Activated T-cell treated with anti-CD3 and anti-CD28 coated beads, Interleukin-2, amount 50 U/mL, for 24 hours (primary cell): ENCODE data around the gene ITK.
"Not testable (repeated sequence)": the region's sequence is repeated elsewhere in the genome, so short reads cannot be mapped to it uniquely, and the experiment has no call there.

Experiments
- DNase-seq: peaks from one replicate; pipeline ENCODE4 v3.0.0-alpha.2; 2020
- H3K27ac Mint-ChIP-seq: 2 replicates; pipeline ENCODE4 v1.8.0; 2020; ENCODE audit warnings: mild to moderate bottlenecking, mixed read lengths
- H3K27me3 Mint-ChIP-seq: 2 replicates; pipeline ENCODE4 v1.8.0; 2020; ENCODE audit warnings: mixed read lengths
- H3K36me3 Mint-ChIP-seq: 2 replicates; pipeline ENCODE4 v1.8.0; 2020; ENCODE audit warnings: low read depth, mixed read lengths
- H3K4me1 Mint-ChIP-seq: 2 replicates; pipeline ENCODE4 v1.8.0; 2020; ENCODE audit warnings: low read depth, mixed read lengths
- H3K4me3 Mint-ChIP-seq: 2 replicates; pipeline ENCODE4 v1.8.0; 2020; ENCODE audit warnings: mild to moderate bottlenecking, moderate library complexity, mixed read lengths
- H3K9me3 Mint-ChIP-seq: 2 replicates; pipeline ENCODE4 v1.8.0; 2020; ENCODE audit warnings: mixed read lengths

ITK gene

GRCh38 chr5:157233515-157233914 is 52.9 kb downstream of the ITK start:
- H3K27ac Mint-ChIP-seq, result peak overlapping the region; percentile 89
- H3K4me1 Mint-ChIP-seq, result peaks cover 79% of the 10 kb centered on the region
- H3K36me3 Mint-ChIP-seq, result peaks cover 97% of the 10 kb centered on the region
- no peaks in the 10 kb centered on the region for H3K9me3 Mint-ChIP-seq
- DNase-seq, result no peak
- no peaks in the 10 kb centered on the region for H3K27me3 Mint-ChIP-seq
- no peak overlapping the region for H3K4me3 Mint-ChIP-seq

GRCh38 chr5:157236423-157236822 is 55.8 kb downstream of the ITK start:
- Mint-ChIP-seq H3K27ac (peak overlapping the region; percentile 81), H3K27me3 (no peaks in the 10 kb centered on the region), H3K36me3 (peaks cover 97% of the 10 kb centered on the region), H3K4me1 (peaks cover 77% of the 10 kb centered on the region), H3K4me3 (no peak overlapping the region), H3K9me3 (no peaks in the 10 kb centered on the region)
- DNase-seq, result no peak

GRCh38 chr5:157241483-157241882 is 60.8 kb downstream of the ITK start:
- H3K36me3 Mint-ChIP-seq, result peaks cover 99% of the 10 kb centered on the region
- DNase-seq, result no peak
- H3K4me3 Mint-ChIP-seq, result no peak overlapping the region
- no peaks in the 10 kb centered on the region for H3K27me3 Mint-ChIP-seq
- H3K27ac Mint-ChIP-seq, result peak overlapping the region; percentile 84
- H3K9me3 Mint-ChIP-seq, result no peaks in the 10 kb centered on the region
- peaks cover 85% of the 10 kb centered on the region for H3K4me1 Mint-ChIP-seq

GRCh38 chr5:157244704-157245103 is 64.1 kb downstream of the ITK start:
- not testable (repeated sequence) for DNase-seq, H3K27me3 Mint-ChIP-seq, H3K4me3 Mint-ChIP-seq, H3K9me3 Mint-ChIP-seq
- H3K36me3 Mint-ChIP-seq, result peaks cover 99% of the 10 kb centered on the region
- H3K4me1 Mint-ChIP-seq, result peaks cover 93% of the 10 kb centered on the region
- peak overlapping the region; percentile 84 for H3K27ac Mint-ChIP-seq

- Mint-ChIP-seq H3K36me3 (peaks cover 99% of the 10 kb centered on the region), H3K4me1 (peaks cover 94% of the 10 kb centered on the region), H3K4me3 (no peak overlapping the region)
Observed at GRCh38 chr5:157245476-157245875, 64.8 kb downstream of the ITK start.

GRCh38 chr5:157245886-157246285 is 65.2 kb downstream of the ITK start:
- Mint-ChIP-seq H3K9me3 (no peaks in the 10 kb centered on the region), H3K27ac (peak overlapping the region; percentile 93), H3K4me1 (peaks cover 96% of the 10 kb centered on the region)

More at GRCh38 chr5:157245476-157245875, 64.8 kb downstream of the ITK start:
- H3K27me3 Mint-ChIP-seq, result no peaks in the 10 kb centered on the region
- H3K27ac Mint-ChIP-seq, result peak overlapping the region; percentile 93
- no peak for DNase-seq
- H3K9me3 Mint-ChIP-seq, result no peaks in the 10 kb centered on the region

GRCh38 chr5:157247267-157247666 is 66.6 kb downstream of the ITK start:
- Mint-ChIP-seq H3K4me1 (peaks cover 98% of the 10 kb centered on the region), H3K4me3 (peak overlapping the region; percentile 38)

More at GRCh38 chr5:157245886-157246285, 65.2 kb downstream of the ITK start:
- Mint-ChIP-seq H3K27me3 (no peaks in the 10 kb centered on the region), H3K4me3 (no peak overlapping the region), H3K36me3 (peaks cover 99% of the 10 kb centered on the region)
- DNase-seq, result no peak

GRCh38 chr5:157248821-157249470 is 68.3 kb downstream of the ITK start:
- no peaks in the 10 kb centered on the region for H3K9me3 Mint-ChIP-seq
- no peak for DNase-seq
- H3K27ac Mint-ChIP-seq, result peak overlapping the region; percentile 93
- H3K27me3 Mint-ChIP-seq, result no peaks in the 10 kb centered on the region
- H3K4me3 Mint-ChIP-seq, result peak overlapping the region; percentile 53
- H3K36me3 Mint-ChIP-seq, result peaks cover 100% of the 10 kb centered on the region
- peaks cover 98% of the 10 kb centered on the region for H3K4me1 Mint-ChIP-seq

More at GRCh38 chr5:157247267-157247666, 66.6 kb downstream of the ITK start:
- Mint-ChIP-seq H3K36me3 (peaks cover 100% of the 10 kb centered on the region), H3K27me3 (no peaks in the 10 kb centered on the region), H3K27ac (peak overlapping the region; percentile 93), H3K9me3 (no peaks in the 10 kb centered on the region)
- DNase-seq, result no peak

GRCh38 chr5:157252711-157253465 is 72.2 kb downstream of the ITK start:
- peak overlapping the region; percentile 64 for H3K4me3 Mint-ChIP-seq
- DNase-seq, result peak; percentile 66

GRCh38 chr5:157253547-157253946 is 72.9 kb downstream of the ITK start:
- peaks cover 95% of the 10 kb centered on the region for H3K4me1 Mint-ChIP-seq
- no peak for DNase-seq
- peaks cover 85% of the 10 kb centered on the region for H3K36me3 Mint-ChIP-seq
- H3K9me3 Mint-ChIP-seq, result no peaks in the 10 kb centered on the region
- no peaks in the 10 kb centered on the region for H3K27me3 Mint-ChIP-seq
- peak overlapping the region; percentile 98 for H3K27ac Mint-ChIP-seq
- peak overlapping the region; percentile 64 for H3K4me3 Mint-ChIP-seq

More at GRCh38 chr5:157252711-157253465, 72.2 kb downstream of the ITK start:
- no peaks in the 10 kb centered on the region for H3K27me3 Mint-ChIP-seq
- peak overlapping the region; percentile 98 for H3K27ac Mint-ChIP-seq
- no peaks in the 10 kb centered on the region for H3K9me3 Mint-ChIP-seq
- peaks cover 91% of the 10 kb centered on the region for H3K36me3 Mint-ChIP-seq
- peaks cover 98% of the 10 kb centered on the region for H3K4me1 Mint-ChIP-seq

- H3K4me1 Mint-ChIP-seq, result peaks cover 78% of the 10 kb centered on the region
- no peak overlapping the region for H3K4me3 Mint-ChIP-seq
- H3K27me3 Mint-ChIP-seq, result no peaks in the 10 kb centered on the region
- no peaks in the 10 kb centered on the region for H3K9me3 Mint-ChIP-seq
- DNase-seq, result no peak
- H3K36me3 Mint-ChIP-seq, result peaks cover 36% of the 10 kb centered on the region
- peak overlapping the region; percentile 50 for H3K27ac Mint-ChIP-seq
Observed at GRCh38 chr5:157258450-157258849, 77.8 kb downstream of the ITK start.

GRCh38 chr5:157259699-157260098 is 79.1 kb downstream of the ITK start:
- H3K36me3 Mint-ChIP-seq, result peaks cover 23% of the 10 kb centered on the region
- no peak for DNase-seq
- peaks cover 78% of the 10 kb centered on the region for H3K4me1 Mint-ChIP-seq
- H3K27me3 Mint-ChIP-seq, result no peaks in the 10 kb centered on the region
- H3K4me3 Mint-ChIP-seq, result no peak overlapping the region
- peak overlapping the region; percentile 58 for H3K27ac Mint-ChIP-seq
- no peaks in the 10 kb centered on the region for H3K9me3 Mint-ChIP-seq

- no peak for DNase-seq
- Mint-ChIP-seq H3K4me1 (peaks cover 71% of the 10 kb centered on the region), H3K36me3 (peaks cover 25% of the 10 kb centered on the region), H3K27me3 (no peaks in the 10 kb centered on the region), H3K9me3 (no peaks in the 10 kb centered on the region), H3K4me3 (no peak overlapping the region), H3K27ac (peak overlapping the region; percentile 26)
Observed at GRCh38 chr5:157263496-157264090, 83.0 kb downstream of the ITK start.

- H3K4me1 Mint-ChIP-seq, result peaks cover 73% of the 10 kb centered on the region
- peaks cover 44% of the 10 kb centered on the region for H3K36me3 Mint-ChIP-seq
- no peaks in the 10 kb centered on the region for H3K9me3 Mint-ChIP-seq
Observed at GRCh38 chr5:157265714-157266285, 85.2 kb downstream of the ITK start, which contains the start of gene CYFIP2. Gene CYFIP2 (plus strand): TSS chr5:157266123. CDS start chr5:157285362, 19,239 bp downstream.

More at GRCh38 chr5:157265714-157266285, 85.2 kb downstream of the ITK start, which contains the start of gene CYFIP2:
- Mint-ChIP-seq H3K4me3 (peak within 1 kb of the TSS; percentile 95), H3K27ac (peak within 1 kb of the TSS; percentile 99), H3K27me3 (no peaks in the 10 kb centered on the region)
- DNase-seq, result peak; percentile 91
